Fibroblast of skin of abdomen (primary cell): ENCODE data around the gene UBN2.

ENCODE experiments used
- DNase-seq: peaks from one replicate; pipeline ENCODE4 v3.0.0-alpha.2; 2013

The UBN2 gene

GRCh38 chr7:139355320-139355719 lies 124.3 kb downstream of the UBN2 start:
- DNase-seq: no peak
